Sigmoid colon (tissue), 4 donors: ENCODE measurements around the gene DARS2.

Source experiments
- POLR2A ChIP-seq, 2 donors: fragments of 450-650 bp; IDR thresholded peaks; one replicate each; pipeline ENCODE4 v1.6.1; 2016; ENCODE audit warnings: antibody characterized with exemption in 2 of 2, mild to moderate bottlenecking in 2 of 2, moderate library complexity in 2 of 2
- POLR2AphosphoS5 ChIP-seq, 4 donors: sonication (generic); formaldehyde crosslinking; IDR thresholded peaks; one replicate each; pipeline ENCODE4 v1.6.1; 2017; ENCODE audit warnings: antibody characterized with exemption in 4 of 4
- TF ChIP-seq, protein P1 (sequence below), 4 experiments: fragments of 450-650 bp in 3 of 4; fragments of 200-600 bp in 1 of 4; IDR thresholded peaks; one replicate each; pipeline ENCODE4 v1.5.1; 2016 to 2019; ENCODE audit warnings: antibody characterized with exemption in 4 of 4, mild to moderate bottlenecking in 3 of 4, moderate library complexity in 2 of 4

- TF ChIP-seq POLR2AphosphoS5 (IDR thresholded peaks at IDR 0.05) (no peak), POLR2A (IDR thresholded peaks at IDR 0.05) (no peak)
- TF ChIP-seq, protein P1, sequence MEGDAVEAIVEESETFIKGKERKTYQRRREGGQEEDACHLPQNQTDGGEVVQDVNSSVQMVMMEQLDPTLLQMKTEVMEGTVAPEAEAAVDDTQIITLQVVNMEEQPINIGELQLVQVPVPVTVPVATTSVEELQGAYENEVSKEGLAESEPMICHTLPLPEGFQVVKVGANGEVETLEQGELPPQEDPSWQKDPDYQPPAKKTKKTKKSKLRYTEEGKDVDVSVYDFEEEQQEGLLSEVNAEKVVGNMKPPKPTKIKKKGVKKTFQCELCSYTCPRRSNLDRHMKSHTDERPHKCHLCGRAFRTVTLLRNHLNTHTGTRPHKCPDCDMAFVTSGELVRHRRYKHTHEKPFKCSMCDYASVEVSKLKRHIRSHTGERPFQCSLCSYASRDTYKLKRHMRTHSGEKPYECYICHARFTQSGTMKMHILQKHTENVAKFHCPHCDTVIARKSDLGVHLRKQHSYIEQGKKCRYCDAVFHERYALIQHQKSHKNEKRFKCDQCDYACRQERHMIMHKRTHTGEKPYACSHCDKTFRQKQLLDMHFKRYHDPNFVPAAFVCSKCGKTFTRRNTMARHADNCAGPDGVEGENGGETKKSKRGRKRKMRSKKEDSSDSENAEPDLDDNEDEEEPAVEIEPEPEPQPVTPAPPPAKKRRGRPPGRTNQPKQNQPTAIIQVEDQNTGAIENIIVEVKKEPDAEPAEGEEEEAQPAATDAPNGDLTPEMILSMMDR (IDR thresholded peaks at IDR 0.05), result no peak
Measured at GRCh38 chr1:173871500-173871899, 47.0 kb downstream of the DARS2 start.
